Coronary artery (tissue), 2 donors: ENCODE results near the gene KCTD16.

ENCODE experiments used
- DNase-seq: peaks from one replicate; pipeline ENCODE4 v3.0.0-alpha.2; 2017; ENCODE audit warnings: low spot score
- H3K27ac ChIP-seq, 2 donors: fragments of 200-600 bp; sonication (generic); one replicate each; pipeline ENCODE4 v1.5.1; 2016 to 2019
- H3K4me3 ChIP-seq: fragments of 200-600 bp; sonication (generic); 2 replicates; pipeline ENCODE4 v1.5.1; 2016; ENCODE audit warnings: mild to moderate bottlenecking, moderate library complexity
- TF ChIP-seq, protein P1 (sequence below): fragments of 200-600 bp; sonication (generic); IDR thresholded peaks from one replicate; pipeline ENCODE4 v1.5.1; 2019; ENCODE audit warnings: antibody characterized with exemption

The KCTD16 gene

DNA sequence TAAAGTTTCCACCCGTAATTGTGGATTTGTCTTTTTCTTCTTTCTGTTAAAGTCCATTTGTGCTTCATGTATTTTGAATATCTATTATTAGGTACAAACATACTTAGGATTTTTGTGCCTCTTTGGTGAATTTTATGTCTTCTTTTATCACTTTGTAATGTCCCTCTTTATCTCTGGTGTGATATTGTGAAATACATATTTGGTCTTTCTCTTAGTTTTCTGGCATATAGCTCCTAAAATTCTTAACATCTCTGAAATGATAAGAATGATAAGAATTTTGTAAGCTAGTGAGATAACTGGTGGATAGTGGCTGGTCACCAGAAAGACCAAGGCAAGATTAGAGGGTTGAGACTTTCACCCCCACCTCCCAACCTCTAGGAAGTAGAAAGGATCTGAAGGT, 111.1 kb downstream of the KCTD16 start:
- Histone ChIP-seq H3K4me3 (no peak overlapping the region), H3K27ac (no peak overlapping the region)
- no peak for DNase-seq
- TF ChIP-seq, protein P1, sequence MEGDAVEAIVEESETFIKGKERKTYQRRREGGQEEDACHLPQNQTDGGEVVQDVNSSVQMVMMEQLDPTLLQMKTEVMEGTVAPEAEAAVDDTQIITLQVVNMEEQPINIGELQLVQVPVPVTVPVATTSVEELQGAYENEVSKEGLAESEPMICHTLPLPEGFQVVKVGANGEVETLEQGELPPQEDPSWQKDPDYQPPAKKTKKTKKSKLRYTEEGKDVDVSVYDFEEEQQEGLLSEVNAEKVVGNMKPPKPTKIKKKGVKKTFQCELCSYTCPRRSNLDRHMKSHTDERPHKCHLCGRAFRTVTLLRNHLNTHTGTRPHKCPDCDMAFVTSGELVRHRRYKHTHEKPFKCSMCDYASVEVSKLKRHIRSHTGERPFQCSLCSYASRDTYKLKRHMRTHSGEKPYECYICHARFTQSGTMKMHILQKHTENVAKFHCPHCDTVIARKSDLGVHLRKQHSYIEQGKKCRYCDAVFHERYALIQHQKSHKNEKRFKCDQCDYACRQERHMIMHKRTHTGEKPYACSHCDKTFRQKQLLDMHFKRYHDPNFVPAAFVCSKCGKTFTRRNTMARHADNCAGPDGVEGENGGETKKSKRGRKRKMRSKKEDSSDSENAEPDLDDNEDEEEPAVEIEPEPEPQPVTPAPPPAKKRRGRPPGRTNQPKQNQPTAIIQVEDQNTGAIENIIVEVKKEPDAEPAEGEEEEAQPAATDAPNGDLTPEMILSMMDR = no peak

DNA sequence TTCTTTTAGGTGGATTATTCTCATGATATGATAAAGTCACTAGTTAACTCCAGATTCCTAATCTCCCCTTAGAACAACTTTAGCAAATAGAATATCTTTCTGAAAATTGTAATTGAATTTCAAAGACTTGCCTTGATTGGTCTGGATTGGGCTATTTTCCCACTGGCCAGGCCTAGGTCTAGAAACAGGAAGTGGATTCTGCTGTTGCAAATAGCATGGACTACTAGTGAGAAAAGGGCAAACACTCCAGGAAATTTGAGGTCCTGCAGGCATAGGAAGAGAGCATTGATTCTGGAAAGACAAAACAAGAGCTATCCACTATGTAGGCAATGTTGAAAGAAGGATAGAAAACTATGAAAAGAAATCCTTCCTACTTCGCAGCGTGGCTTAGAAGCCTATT, 113.4 kb downstream of the KCTD16 start:
- no peak overlapping the region for H3K4me3 ChIP-seq
- DNase-seq = no peak
- TF ChIP-seq, protein P1 = no peak
- H3K27ac ChIP-seq = no peak overlapping the region

DNA sequence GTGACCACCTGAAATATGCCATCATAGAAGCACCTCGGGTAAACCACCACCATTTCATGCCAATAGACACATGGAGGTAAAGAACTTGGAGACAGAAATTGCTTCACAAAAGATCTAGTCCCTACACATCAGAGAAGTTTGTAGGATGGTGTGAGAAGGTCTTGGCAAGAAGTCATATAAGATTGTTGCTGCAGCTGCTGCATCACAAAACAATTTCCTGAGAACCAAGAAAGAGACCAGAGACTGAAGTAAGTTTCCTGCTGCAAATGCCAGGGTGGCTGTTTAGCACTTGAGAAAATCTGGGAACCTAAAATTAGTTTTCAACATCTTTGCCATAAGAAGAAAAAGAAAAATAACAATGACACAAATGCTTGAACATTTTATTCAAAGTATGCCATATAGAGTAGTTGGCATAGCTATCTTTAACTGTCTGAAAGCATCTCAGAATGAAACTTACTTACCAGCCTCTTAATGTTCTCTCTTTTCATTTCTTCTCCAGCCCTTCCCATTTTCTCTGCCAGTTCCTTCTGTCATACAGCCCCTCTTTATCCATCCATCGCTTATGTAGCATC, 114.3 kb downstream of the KCTD16 start:
- Histone ChIP-seq H3K4me3 (no peak overlapping the region), H3K27ac (no peak overlapping the region)
- TF ChIP-seq, protein P1 = no peak
- DNase-seq = no peak

DNA sequence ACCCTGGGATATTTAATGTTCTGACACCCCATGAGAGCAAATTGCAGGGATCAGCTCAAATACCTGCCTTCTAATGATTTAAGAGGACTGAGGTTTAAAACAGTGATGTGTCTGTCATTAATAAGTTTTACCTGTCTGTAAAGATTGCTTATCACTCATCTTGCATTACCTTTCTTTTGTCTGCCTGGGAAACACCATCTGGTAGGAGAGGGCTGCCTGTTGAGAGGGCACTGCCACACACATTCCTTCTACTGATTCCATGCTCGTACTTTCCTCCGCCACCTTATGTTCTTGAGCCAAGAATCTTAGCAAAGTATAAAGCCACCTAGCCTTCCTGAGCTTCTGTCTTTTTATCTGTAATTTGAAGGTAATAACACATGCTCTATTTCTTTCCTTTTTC, 118.6 kb downstream of the KCTD16 start:
- TF ChIP-seq, protein P1 = no peak
- H3K27ac ChIP-seq = no peak overlapping the region
- DNase-seq = no peak
- H3K4me3 ChIP-seq = no peak overlapping the region

DNA sequence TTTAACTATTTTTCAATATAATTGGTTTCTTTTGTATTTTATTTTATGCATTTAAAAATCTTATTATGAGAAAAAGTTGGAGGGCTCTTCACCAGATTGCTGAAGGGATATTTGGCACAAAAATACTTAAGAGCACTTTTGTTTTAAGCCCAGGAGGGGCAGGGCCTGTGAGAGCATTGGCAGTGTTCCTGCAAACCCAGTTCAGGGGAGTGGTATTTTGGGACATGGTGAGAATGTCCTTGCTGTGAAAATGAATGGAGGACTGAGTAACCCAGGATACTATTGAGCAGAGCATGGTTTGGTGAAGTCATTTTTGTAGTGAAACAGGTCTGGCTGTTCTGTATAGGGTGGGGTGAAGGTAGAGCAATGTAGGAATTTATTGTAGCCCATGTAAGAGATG, 121.4 kb downstream of the KCTD16 start:
- TF ChIP-seq, protein P1 = no peak
- no peak overlapping the region for H3K4me3 ChIP-seq
- no peak overlapping the region for H3K27ac ChIP-seq
- no peak for DNase-seq

DNA sequence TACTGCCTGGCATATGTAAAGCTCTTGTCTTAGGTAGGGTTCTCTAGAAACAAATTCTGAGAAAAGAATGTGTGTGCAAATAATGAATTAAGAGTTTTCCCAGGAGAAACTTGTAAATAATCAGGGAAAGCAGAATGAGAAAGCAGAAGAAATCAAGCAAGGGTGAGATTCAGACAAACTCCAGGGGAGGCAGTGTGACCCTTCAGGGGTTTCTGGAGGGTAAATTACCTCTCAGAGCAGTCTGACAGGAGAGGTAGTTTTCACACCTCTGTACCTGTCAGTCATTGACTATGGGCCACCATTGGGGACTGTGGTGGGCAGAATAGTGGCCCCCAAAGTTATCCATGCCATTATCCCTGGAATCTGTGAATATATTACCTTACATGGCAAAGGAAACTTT, 124.6 kb downstream of the KCTD16 start:
- TF ChIP-seq, protein P1 = no peak
- no peak for DNase-seq
- Histone ChIP-seq H3K27ac (no peak overlapping the region), H3K4me3 (no peak overlapping the region)

DNA sequence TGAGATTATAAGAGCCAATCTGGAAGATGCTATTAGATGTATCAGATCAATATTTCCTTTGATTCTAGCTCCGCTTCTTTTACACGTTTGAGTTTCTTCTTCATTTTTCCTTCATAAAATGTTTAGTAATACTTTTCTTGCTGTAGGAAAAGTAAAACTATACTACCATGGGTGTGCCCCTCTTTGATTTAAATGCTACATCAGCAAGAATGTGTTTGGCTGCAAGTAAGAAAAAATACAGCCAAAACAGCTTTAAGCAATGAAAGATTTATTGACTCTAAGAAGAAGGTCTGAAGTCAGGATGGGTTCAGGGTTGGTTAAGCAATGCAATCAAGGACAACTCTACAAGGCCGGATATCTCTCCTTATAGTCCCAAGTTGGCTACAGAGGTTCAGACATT, 126.4 kb downstream of the KCTD16 start:
- TF ChIP-seq, protein P1 = no peak
- no peak for DNase-seq
- Histone ChIP-seq H3K4me3 (no peak overlapping the region), H3K27ac (no peak overlapping the region)
